22Rv1 (cell line): ENCODE measurements around the gene PLEKHA5.

Experiments used
- CTCF ChIP-seq: fragments of 450-650 bp; IDR thresholded peaks from 2 replicates; pipeline ENCODE4 v1.5.1; 2017; ENCODE audit warnings: mild to moderate bottlenecking
- ZFX ChIP-seq: fragments of 450-650 bp; IDR thresholded peaks from 2 replicates; pipeline ENCODE4 v1.6.1; 2017; ENCODE audit warnings: antibody characterized with exemption, borderline replicate concordance

GRCh38 chr12:19198272-19198671 is 68.7 kb downstream of the PLEKHA5 start:
- TF ChIP-seq CTCF (no peak), ZFX (no peak)
